SK-N-SH (cell line): ENCODE data around the gene RSAD2. TPM values are rescaled to one million over a fixed set of nuclear protein-coding genes. Genes with fewer than 3 reads are reported as not detected.
A peak's percentile ranks its signal among the peaks of the same experiment; 100 is the strongest.

ENCODE experiments used
- CTCF ChIA-PET: fragments of 300-600, 350-600 bp; formaldehyde crosslinking; extraction: SDS; loops from one replicate; lab custom pipeline; 2021; lab: Yijun Ruan, JAX
- POLR2A ChIA-PET: fragments of 350-600 bp; sonication (Branson Sonifier 250); formaldehyde crosslinking; extraction: SDS; loops from one replicate; lab custom pipeline; 2020; ENCODE audit warnings: antibody characterized with exemption, inconsistent platforms; lab: Yijun Ruan, JAX
- DNase-seq: peaks from one replicate; pipeline ENCODE4 v3.0.0; 2012
- H2AFZ ChIP-seq: fragments of 200-600 bp; sonication (generic); 2 replicates; pipeline ENCODE4 v1.8.1; 2016; ENCODE audit warnings: antibody characterized with exemption, mild to moderate bottlenecking, low read depth
- H3F3A ChIP-seq: fragments of 200-600 bp; sonication (generic); replicated peaks from 2 replicates; pipeline ENCODE3; 2016; ENCODE audit warnings: antibody characterized with exemption, mild to moderate bottlenecking; ENCODE audit not compliant: insufficient read depth
- H3K27ac ChIP-seq, 2 experiments: fragments of 200-500 bp in 1 of 2; fragments of 200-600 bp in 1 of 2; sonication (Bioruptor generic) in 1 of 2; sonication (generic), shearing (Covaris generic) in 1 of 2; 2 replicates each; pipeline versions ENCODE4 v1.5.1 to v1.6.1; 2014 to 2016; ENCODE audit warnings: low read depth in 2 of 2, inconsistent platforms in 1 of 2, low read length in 1 of 2, mild to moderate bottlenecking in 1 of 2, mixed read lengths in 1 of 2
- H3K27me3 ChIP-seq: fragments of 200-600 bp; sonication (generic), shearing (Covaris generic); 2 replicates; pipeline ENCODE4 v1.6.1; 2016; ENCODE audit warnings: mixed run types; ENCODE audit not compliant: insufficient read depth
- H3K36me3 ChIP-seq, 2 experiments: fragments of 200-500 bp in 1 of 2; fragments of 200-600 bp in 1 of 2; sonication (Bioruptor generic) in 1 of 2; sonication (generic) in 1 of 2; replicated peaks in 1 of 2; 2 replicates each; pipeline versions ENCODE3 to v1.5.1; 2014 to 2016; ENCODE audit warnings: low read length in 1 of 2, mild to moderate bottlenecking in 1 of 2; ENCODE audit not compliant: insufficient read depth in 2 of 2, control insufficient read depth in 1 of 2
- H3K4me1 ChIP-seq, 2 experiments: fragments of 200-500 bp in 1 of 2; fragments of 200-600 bp in 1 of 2; sonication (Bioruptor generic) in 1 of 2; sonication (generic), shearing (Covaris generic) in 1 of 2; 2 replicates each; pipeline versions ENCODE4 v1.5.1 to v1.6.1; 2014 to 2016; ENCODE audit warnings: low read depth in 1 of 2, low read length in 1 of 2, mixed run types in 1 of 2; ENCODE audit not compliant: insufficient read depth in 2 of 2, control insufficient read depth in 1 of 2
- H3K4me2 ChIP-seq: fragments of 200-600 bp; sonication (generic), shearing (Covaris generic); 2 replicates; pipeline ENCODE4 v1.6.1; 2017; ENCODE audit warnings: mixed run types
- H3K4me3 ChIP-seq, 2 experiments: fragments of 200-500 bp in 1 of 2; fragments of 200-600 bp in 1 of 2; sonication (Bioruptor generic) in 1 of 2; sonication (generic), shearing (Covaris generic) in 1 of 2; 2 replicates each; pipeline versions ENCODE4 v1.5.1 to v1.8.1; 2014 to 2016; ENCODE audit warnings: low read depth in 2 of 2, inconsistent platforms in 1 of 2, low read length in 1 of 2, mild to moderate bottlenecking in 1 of 2, mixed read lengths in 1 of 2, moderate library complexity in 1 of 2
- H3K79me2 ChIP-seq: fragments of 200-600 bp; sonication (generic); 2 replicates; pipeline ENCODE4 v1.8.1; 2017; ENCODE audit warnings: mild to moderate bottlenecking; ENCODE audit not compliant: insufficient read depth
- H3K9ac ChIP-seq: fragments of 200-600 bp; sonication (generic); 2 replicates; pipeline ENCODE4 v1.6.1; 2017; ENCODE audit warnings: mixed run types
- H3K9me2 ChIP-seq: fragments of 200-600 bp; sonication (generic); 2 replicates; pipeline ENCODE4 v1.6.1; 2017; ENCODE audit warnings: mixed run types
- H3K9me3 ChIP-seq: fragments of 200-600 bp; sonication (generic); 2 replicates; pipeline ENCODE4 v1.6.1; 2017; ENCODE audit warnings: mixed run types, mild to moderate bottlenecking, moderate library complexity
- H4K20me1 ChIP-seq: fragments of 200-600 bp; sonication (generic); 2 replicates; pipeline ENCODE4 v1.6.1; 2017; ENCODE audit warnings: mild to moderate bottlenecking, mixed run types; ENCODE audit not compliant: insufficient read depth
- ELF1 ChIP-seq: IDR thresholded peaks from 2 replicates; pipeline ENCODE4 v1.4.0; 2012
- EP300 ChIP-seq, 2 experiments: IDR thresholded peaks; 2 replicates each; pipeline versions ENCODE4 v1.4.0 to v1.6.1; 2012; ENCODE audit warnings: borderline replicate concordance in 1 of 2, low read depth in 1 of 2, low read length in 1 of 2
- FOXJ3 ChIP-seq: sonication (generic); formaldehyde crosslinking; IDR thresholded peaks from 2 replicates; pipeline ENCODE4 v1.5.1; 2020; ENCODE audit warnings: mild to moderate bottlenecking, missing genetic modification reagents
- GATA2 ChIP-seq: sonication (generic); formaldehyde crosslinking; IDR thresholded peaks from 2 replicates; pipeline ENCODE4 v1.5.0; 2020; ENCODE audit warnings: mild to moderate bottlenecking, missing genetic modification reagents
- MXI1 ChIP-seq: IDR thresholded peaks from 2 replicates; pipeline ENCODE4 v1.6.1; 2012; ENCODE audit warnings: mild to moderate bottlenecking, low read depth, low read length, improper control_type of control experiment
- RAD21 ChIP-seq: IDR thresholded peaks from 2 replicates; pipeline ENCODE4 v1.6.1; 2012; ENCODE audit warnings: mild to moderate bottlenecking, low read length
- RCOR1 ChIP-seq: fragments of 150-350 bp; IDR thresholded peaks from 2 replicates; pipeline ENCODE4 v1.6.1; 2017; ENCODE audit warnings: antibody characterized with exemption, low read length
- RFX5 ChIP-seq: IDR thresholded peaks from 2 replicates; pipeline ENCODE4 v1.6.1; 2012; ENCODE audit warnings: mild to moderate bottlenecking, improper control_type of control experiment, low read length
- SMC3 ChIP-seq: IDR thresholded peaks from 2 replicates; pipeline ENCODE4 v1.6.1; 2012; ENCODE audit warnings: low read depth, low read length, improper control_type of control experiment
- TAF1 ChIP-seq: IDR thresholded peaks from 2 replicates; pipeline ENCODE4 v1.6.1; 2012; ENCODE audit warnings: low read depth, mild to moderate bottlenecking, low read length, moderate library complexity, borderline replicate concordance
- TEAD4 ChIP-seq: IDR thresholded peaks from 2 replicates; pipeline ENCODE4 v1.4.0; 2012; ENCODE audit warnings: mild to moderate bottlenecking, borderline replicate concordance; ENCODE audit not compliant: insufficient read depth
- WGBS: methylation state at CpG from one replicate; pipeline ENCODE4 v1.1.6; 2017; ENCODE audit warnings: low lambda C conversion rate; 5-methylcytosine and 5-hydroxymethylcytosine counted together
- polyA plus RNA-seq, 3 experiments: library from polyadenylated mRNA; depleted of rRNA; stranded (reverse); fragments of >200 nt; gene quantifications; 2 replicates each; pipeline ENCODE4 v1.2.3, GENCODE V29; 2012
- TF ChIP-seq, protein P1 (sequence below): fragments of 200-600 bp; sonication (generic); IDR thresholded peaks from 2 replicates; pipeline ENCODE4 v1.6.1; 2017; ENCODE audit warnings: antibody characterized with exemption, mild to moderate bottlenecking, moderate library complexity

Gene RSAD2
- polyA plus RNA-seq, 1 of the 3 experiments (the other 2 are of a cell fraction), result 0.35 TPM

DNA sequence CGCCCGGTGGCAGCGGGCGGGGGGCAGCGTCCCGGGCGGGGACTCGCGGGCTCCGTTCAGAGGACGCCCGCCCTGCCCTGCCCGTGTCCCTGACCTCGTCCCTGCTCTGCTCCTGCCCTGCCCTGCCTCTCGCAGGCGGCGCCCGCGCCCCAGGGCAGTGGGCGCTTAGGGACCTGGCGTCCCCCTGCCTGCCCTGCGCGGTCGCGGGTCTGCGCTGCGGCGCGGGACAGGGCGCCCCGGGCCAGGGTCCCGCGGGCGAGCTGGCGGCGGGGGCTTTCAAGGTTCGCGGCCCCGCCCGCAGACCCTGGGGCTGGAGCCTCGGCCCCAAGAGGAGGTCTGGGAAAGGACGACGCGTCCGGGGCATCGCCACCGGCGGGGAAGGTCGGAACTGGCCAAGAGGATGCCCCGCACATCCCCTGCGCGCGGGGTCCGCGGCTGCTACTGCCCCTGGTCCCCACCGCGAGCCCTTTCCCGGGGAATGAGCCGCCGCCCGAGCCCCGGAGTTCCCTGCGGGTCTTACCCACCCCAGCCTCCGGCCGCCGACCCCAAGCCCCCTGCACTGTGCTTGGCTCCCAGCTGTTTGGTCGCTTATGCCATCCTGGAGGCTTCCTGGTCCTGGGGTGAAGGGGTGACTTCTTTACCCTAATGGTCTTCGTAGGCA is 40.3 kb downstream of the RSAD2 start:
- Histone ChIP-seq H3K27me3 (no peaks in the 10 kb centered on the region), H3K9ac (peak overlapping the region; percentile 89), H3K9me2 (no peaks in the 10 kb centered on the region), H3K4me1 (peaks cover 6 to 41% of the 10 kb centered on the region in 2 experiments; a peak in 2 of 4 replicates), H3K9me3 (no peaks in the 10 kb centered on the region), H4K20me1 (peaks cover 33% of the 10 kb centered on the region), H3K27ac (peak overlapping the region; percentile 57 to 89; a peak in 3 of 4 replicates), H3K79me2 (peaks cover 47% of the 10 kb centered on the region)
- no peak for DNase-seq
- POLR2A ChIA-PET, result interaction anchor here (0.6 to 1.4 kb wide), 7 partner anchors 30 to 116 kb away, joined by 3 to 6 read pairs (median 3); no protein-coding TSS in a partner anchor
- WGBS, result 5% methylated on average over 29 of the region's 68 CpGs
- CTCF ChIA-PET, result interaction anchor here (0.8 to 25.9 kb wide), 17 partner anchors 11 to 143 kb away, joined by 3 to 437 read pairs (median 4); no protein-coding TSS in a partner anchor
- TF ChIP-seq GATA2 (CRISPR knock-in tag) (no peak), RFX5 (no peak), TEAD4 (no peak), ELF1 (no peak), EP300 (IDR thresholded peaks at IDR 0.05; ENCODE audit: borderline replicate concordance in 1 of 2, low read depth in 1 of 2, low read length in 1 of 2) (no peak), RAD21 (no peak), SMC3 (no peak)
- TF ChIP-seq, protein P1, sequence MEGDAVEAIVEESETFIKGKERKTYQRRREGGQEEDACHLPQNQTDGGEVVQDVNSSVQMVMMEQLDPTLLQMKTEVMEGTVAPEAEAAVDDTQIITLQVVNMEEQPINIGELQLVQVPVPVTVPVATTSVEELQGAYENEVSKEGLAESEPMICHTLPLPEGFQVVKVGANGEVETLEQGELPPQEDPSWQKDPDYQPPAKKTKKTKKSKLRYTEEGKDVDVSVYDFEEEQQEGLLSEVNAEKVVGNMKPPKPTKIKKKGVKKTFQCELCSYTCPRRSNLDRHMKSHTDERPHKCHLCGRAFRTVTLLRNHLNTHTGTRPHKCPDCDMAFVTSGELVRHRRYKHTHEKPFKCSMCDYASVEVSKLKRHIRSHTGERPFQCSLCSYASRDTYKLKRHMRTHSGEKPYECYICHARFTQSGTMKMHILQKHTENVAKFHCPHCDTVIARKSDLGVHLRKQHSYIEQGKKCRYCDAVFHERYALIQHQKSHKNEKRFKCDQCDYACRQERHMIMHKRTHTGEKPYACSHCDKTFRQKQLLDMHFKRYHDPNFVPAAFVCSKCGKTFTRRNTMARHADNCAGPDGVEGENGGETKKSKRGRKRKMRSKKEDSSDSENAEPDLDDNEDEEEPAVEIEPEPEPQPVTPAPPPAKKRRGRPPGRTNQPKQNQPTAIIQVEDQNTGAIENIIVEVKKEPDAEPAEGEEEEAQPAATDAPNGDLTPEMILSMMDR, result no peak
- TF ChIP-seq, all 33 proteins: peak for 0
- H2AFZ ChIP-seq, result peak overlapping the region; percentile 80
- H3K4me3 ChIP-seq, result peak overlapping the region; percentile 79 to 90
- H3K36me3 ChIP-seq, result no peaks in the 10 kb centered on the region
- peaks cover 27% of the 10 kb centered on the region for H3F3A ChIP-seq
- H3K4me2 ChIP-seq, result peak overlapping the region; percentile 93

DNA sequence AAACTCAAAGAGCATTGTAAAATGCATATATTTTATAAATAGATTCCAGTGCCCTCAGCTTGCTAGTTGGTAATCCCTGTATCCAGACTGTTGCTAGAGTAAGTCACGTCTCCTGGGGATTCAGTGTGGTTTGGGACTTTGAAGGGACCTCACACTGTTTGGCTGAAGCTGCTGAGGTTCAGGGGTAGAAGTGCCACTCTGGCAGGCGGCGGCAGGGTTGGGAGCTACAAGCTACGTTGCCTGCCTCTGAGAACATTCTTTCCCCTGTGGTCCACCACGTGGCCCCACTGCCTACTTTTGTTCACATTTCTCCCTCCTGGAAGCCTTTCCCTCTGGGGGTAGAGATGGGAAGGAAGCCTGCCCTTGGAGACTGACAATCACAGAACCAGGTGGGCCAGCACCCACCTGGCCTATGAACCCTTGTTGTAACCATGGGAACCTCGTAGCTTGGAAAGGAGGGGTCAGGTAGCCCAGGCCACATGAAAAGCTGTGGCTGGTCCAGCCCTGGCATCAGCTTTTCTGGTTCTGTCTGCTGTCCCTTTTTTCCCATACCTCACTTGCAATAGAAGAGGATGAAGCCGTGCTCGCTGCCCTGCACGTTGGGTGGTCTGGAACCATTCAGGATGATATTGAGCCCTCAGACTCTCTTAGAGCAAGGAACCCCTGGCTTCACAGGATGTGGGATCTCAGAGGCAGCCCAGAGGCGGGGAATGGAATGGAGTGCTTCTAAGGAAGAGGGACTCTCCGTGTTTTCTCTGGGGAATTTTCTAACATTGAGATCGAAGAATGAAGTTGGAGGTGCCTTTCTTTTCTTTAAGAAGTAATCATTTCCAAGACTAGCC is 42.5 kb downstream of the RSAD2 start:
- H3K27me3 ChIP-seq, result no peaks in the 10 kb centered on the region
- peaks cover 0 to 4% of the 10 kb centered on the region in 2 experiments for H3K36me3 ChIP-seq
- H3K4me1 ChIP-seq, result peaks cover 6 to 60% of the 10 kb centered on the region in 2 experiments; a peak in 2 of 4 replicates
- H3K9me2 ChIP-seq, result no peaks in the 10 kb centered on the region
- no peaks in the 10 kb centered on the region for H3K9me3 ChIP-seq
- POLR2A ChIA-PET, result interaction anchor here (1.7 kb wide), 1 partner anchor 88 kb away, joined by 5 read pairs; no protein-coding TSS in a partner anchor
- TF ChIP-seq TAF1 (no peak), MXI1 (no peak), GATA2 (CRISPR knock-in tag) (no peak), RCOR1 (no peak), SMC3 (no peak), FOXJ3 (CRISPR knock-in tag) (no peak), RFX5 (no peak)
- TF ChIP-seq, protein P1, result no peak
- CTCF ChIA-PET, result interaction anchor here (1.2 to 25.9 kb wide), 12 partner anchors 8 to 177 kb away, joined by 3 to 437 read pairs (median 7); no protein-coding TSS in a partner anchor
- H3K4me3 ChIP-seq, result no peak overlapping the region
- H3K79me2 ChIP-seq, result peaks cover 66% of the 10 kb centered on the region
- WGBS, result 84% methylated on average over 12 of the region's 12 CpGs
- H2AFZ ChIP-seq, result no peak overlapping the region
- H3F3A ChIP-seq, result peaks cover 17% of the 10 kb centered on the region
- H4K20me1 ChIP-seq, result peaks cover 52% of the 10 kb centered on the region
- H3K4me2 ChIP-seq, result 0 out of 2 replicates have a peak overlapping the region, but pooled peaks have one; percentile 0
- no peak overlapping the region for H3K9ac ChIP-seq
- no peak for DNase-seq
- H3K27ac ChIP-seq, result peak overlapping the region in 1 of 2 experiments; percentile 47; a peak in 1 of 4 replicates
